T-helper 2 cell treated with Interferon-gamma antibody and Interleukin-4, amounts not matched to agents 5 μg/mL and 100 μg/mL, for 36 hours (primary cell): Measurements from ENCODE around the gene MRPL17.

ENCODE experiments used
- DNase-seq: peaks from one replicate; pipeline ENCODE4 v3.0.0; 2021; ENCODE audit warnings: low spot score
- H3K27ac Mint-ChIP-seq: one replicate; pipeline ENCODE4 v1.8.0; 2021; ENCODE audit warnings: mild to moderate bottlenecking, mixed read lengths
- H3K27me3 Mint-ChIP-seq: one replicate; pipeline ENCODE4 v1.8.0; 2021; ENCODE audit warnings: low read depth, mixed read lengths
- H3K36me3 Mint-ChIP-seq: one replicate; pipeline ENCODE4 v1.8.0; 2021; ENCODE audit warnings: low read depth, mixed read lengths
- H3K4me1 Mint-ChIP-seq: one replicate; pipeline ENCODE4 v1.8.0; 2021; ENCODE audit warnings: low read depth, mixed read lengths
- H3K4me3 Mint-ChIP-seq: one replicate; pipeline ENCODE4 v1.8.0; 2022; ENCODE audit warnings: mild to moderate bottlenecking, moderate library complexity, mixed read lengths
- H3K9me3 Mint-ChIP-seq: one replicate; pipeline ENCODE4 v1.8.0; 2021; ENCODE audit warnings: mixed read lengths

The MRPL17 gene

GRCh38 chr11:6655020-6655789 lies 27.9 kb downstream of the MRPL17 start:
- Mint-ChIP-seq H3K27ac (no peak overlapping the region), H3K27me3 (peaks cover 18% of the 10 kb centered on the region), H3K36me3 (no peaks in the 10 kb centered on the region), H3K9me3 (no peaks in the 10 kb centered on the region), H3K4me3 (no peak overlapping the region), H3K4me1 (peaks cover 3% of the 10 kb centered on the region)
- DNase-seq: no peak

DNA sequence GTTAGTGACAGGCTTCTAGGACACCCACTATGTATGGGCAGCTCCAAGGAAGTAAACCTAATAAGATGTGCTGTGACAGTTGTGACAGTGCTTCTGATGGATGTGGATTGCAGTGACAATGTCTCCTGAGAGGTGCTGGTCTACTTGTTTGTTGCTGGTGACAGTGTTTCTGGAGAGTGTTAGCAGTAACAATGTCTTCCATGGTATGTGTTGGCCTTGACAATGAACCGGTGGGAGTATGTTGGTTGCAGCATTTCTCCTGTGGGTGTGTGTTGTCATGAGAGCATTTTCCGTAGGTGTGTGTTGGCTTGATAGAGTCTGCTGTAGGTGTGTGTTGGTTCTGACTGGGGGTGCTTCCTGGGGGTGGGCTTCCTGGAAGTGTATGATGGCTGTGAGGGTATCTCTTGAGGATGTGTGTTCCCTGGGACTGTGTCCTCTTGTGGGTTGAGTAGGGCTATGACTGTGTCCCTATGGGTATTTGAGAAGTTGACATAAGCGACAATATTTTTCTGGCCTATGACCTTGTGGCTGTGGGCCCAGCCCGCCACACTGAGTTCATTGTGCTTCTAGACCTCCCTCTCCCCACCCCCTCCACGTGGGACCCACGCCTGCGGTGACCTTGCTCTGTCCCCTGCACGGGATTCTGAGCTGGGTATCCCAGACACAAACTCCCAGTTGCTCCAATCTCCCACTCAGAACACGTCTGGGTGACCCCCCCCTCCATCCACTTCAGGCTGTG lies 28.7 kb downstream of the MRPL17 start:
- Mint-ChIP-seq H3K4me1 (peaks cover 3% of the 10 kb centered on the region), H3K4me3 (no peak overlapping the region), H3K9me3 (no peaks in the 10 kb centered on the region), H3K27ac (no peak overlapping the region), H3K27me3 (peaks cover 18% of the 10 kb centered on the region), H3K36me3 (no peaks in the 10 kb centered on the region)
- no peak for DNase-seq

DNA sequence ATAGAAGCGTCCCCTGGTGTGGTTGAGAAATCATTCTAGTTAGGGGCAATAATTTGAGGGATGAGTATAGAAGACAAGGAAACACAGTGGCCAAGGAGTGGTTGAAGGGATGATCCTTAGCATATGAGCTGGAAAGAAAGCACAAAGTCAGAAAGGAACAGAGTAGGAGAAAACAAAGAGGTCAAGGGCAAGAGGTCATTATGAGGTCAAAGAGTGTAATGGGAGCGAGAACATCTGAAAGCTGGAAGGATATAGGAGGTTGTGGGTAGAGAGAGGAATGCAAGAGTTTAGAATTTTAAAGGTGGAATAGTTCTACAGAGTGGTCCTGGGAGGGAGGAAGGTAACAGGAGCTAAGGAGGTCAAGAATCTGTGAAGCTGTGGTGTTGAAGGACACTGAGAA lies 29.5 kb downstream of the MRPL17 start:
- peaks cover 3% of the 10 kb centered on the region for H3K4me1 Mint-ChIP-seq
- H3K9me3 Mint-ChIP-seq: no peaks in the 10 kb centered on the region
- no peaks in the 10 kb centered on the region for H3K36me3 Mint-ChIP-seq
- no peak overlapping the region for H3K27ac Mint-ChIP-seq
- no peak overlapping the region for H3K4me3 Mint-ChIP-seq
- DNase-seq: no peak
- peaks cover 18% of the 10 kb centered on the region for H3K27me3 Mint-ChIP-seq

DNA sequence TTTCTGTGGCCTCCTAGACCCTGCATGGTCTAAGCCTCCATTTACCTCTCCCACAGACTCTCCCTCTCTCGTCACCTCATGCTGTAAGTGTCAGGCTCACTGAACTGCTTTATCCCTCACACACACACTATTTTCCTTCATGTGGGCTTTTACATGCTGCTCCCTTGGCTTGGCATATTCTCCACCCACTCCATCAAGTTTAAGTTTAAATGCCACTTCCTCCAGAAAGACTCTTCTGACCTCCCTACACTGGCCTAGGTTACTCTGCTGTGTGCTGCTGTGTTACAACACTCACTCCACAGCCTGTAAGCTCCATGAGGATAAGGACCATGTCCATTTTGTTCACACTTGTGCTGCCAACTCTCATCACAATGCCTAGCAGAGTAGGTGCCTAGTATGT lies 30.0 kb downstream of the MRPL17 start:
- Mint-ChIP-seq H3K36me3 (no peaks in the 10 kb centered on the region), H3K27me3 (peaks cover 18% of the 10 kb centered on the region), H3K4me3 (no peak overlapping the region), H3K9me3 (no peaks in the 10 kb centered on the region), H3K27ac (no peak overlapping the region), H3K4me1 (peaks cover 3% of the 10 kb centered on the region)
- no peak for DNase-seq

GRCh38 chr11:6652182-6652581 lies 31.0 kb downstream of the MRPL17 start:
- H3K27ac Mint-ChIP-seq: no peak overlapping the region
- no peaks in the 10 kb centered on the region for H3K9me3 Mint-ChIP-seq
- H3K36me3 Mint-ChIP-seq: no peaks in the 10 kb centered on the region
- peaks cover 13% of the 10 kb centered on the region for H3K27me3 Mint-ChIP-seq
- no peak for DNase-seq
- H3K4me3 Mint-ChIP-seq: no peak overlapping the region
- peaks cover 3% of the 10 kb centered on the region for H3K4me1 Mint-ChIP-seq

DNA sequence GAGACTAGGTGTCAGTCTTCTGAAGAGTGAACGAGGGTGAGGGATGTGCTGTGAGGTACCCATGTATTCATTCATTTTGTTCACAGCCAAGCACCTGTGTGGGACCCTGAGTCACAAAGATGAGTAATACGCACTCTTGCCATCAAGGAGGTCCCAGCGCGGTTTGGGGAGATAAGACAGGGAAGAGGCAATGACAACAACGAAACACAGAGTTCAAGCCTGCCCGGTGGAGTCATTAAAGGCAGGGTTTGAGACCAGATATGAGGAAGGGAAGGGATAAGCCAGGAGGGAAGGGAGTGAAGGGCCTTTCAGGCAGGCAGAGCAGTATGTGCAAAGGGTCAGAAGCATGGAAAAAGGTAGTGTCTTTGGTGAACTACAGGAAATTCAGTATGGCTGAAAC lies 32.2 kb downstream of the MRPL17 start:
- H3K4me1 Mint-ChIP-seq: peaks cover 1% of the 10 kb centered on the region
- no peaks in the 10 kb centered on the region for H3K36me3 Mint-ChIP-seq
- no peak overlapping the region for H3K4me3 Mint-ChIP-seq
- DNase-seq: no peak
- peaks cover 1% of the 10 kb centered on the region for H3K27me3 Mint-ChIP-seq
- H3K27ac Mint-ChIP-seq: no peak overlapping the region
- no peaks in the 10 kb centered on the region for H3K9me3 Mint-ChIP-seq

- no peaks in the 10 kb centered on the region for H3K27me3 Mint-ChIP-seq
- no peaks in the 10 kb centered on the region for H3K9me3 Mint-ChIP-seq
- H3K4me1 Mint-ChIP-seq: peaks cover 4% of the 10 kb centered on the region
- DNase-seq: no peak
- no peaks in the 10 kb centered on the region for H3K36me3 Mint-ChIP-seq
- no peak overlapping the region for H3K27ac Mint-ChIP-seq
- no peak overlapping the region for H3K4me3 Mint-ChIP-seq
Observed at GRCh38 chr11:6650104-6650503, 33.0 kb downstream of the MRPL17 start.

DNA sequence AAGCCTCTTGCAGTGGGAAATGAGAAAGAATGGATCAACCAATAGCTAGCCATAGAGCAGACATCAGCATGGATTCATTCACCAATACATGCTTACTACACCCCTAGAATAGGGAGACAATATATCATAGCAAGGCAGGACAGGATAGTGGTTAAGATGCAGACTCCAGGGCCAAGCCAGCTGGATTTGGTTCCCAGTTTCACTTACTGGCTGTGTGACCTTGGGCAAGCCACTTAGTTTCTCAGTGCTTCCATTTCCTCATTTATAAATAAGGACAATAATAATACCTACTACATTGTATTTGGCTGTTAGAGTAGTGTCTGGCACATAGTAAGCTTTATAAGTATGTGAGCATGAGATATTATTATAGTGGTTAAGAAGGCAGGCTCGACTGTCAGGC lies 34.6 kb downstream of the MRPL17 start:
- no peaks in the 10 kb centered on the region for H3K36me3 Mint-ChIP-seq
- H3K4me3 Mint-ChIP-seq: no peak overlapping the region
- H3K27me3 Mint-ChIP-seq: no peaks in the 10 kb centered on the region
- peaks cover 4% of the 10 kb centered on the region for H3K4me1 Mint-ChIP-seq
- H3K27ac Mint-ChIP-seq: no peak overlapping the region
- H3K9me3 Mint-ChIP-seq: no peaks in the 10 kb centered on the region
- no peak for DNase-seq

DNA sequence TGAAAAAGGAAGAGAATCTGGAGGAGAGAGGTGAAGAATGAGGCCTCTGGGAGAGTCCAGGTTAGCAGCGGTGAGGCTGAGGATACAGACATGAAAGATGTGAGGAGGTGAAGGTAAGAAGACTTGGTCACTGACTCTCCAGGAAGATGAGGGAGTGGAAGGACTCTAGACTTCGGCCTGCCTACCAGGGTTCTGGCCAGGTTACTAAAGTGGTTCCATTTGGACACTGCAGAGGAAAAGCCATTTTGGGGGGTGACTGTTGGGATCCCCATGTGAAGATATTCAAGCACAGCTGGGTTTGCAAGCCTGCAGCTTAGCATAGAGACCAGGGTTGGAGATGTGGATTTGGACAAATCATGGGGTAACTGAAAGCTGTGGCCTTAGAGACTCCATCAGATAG lies 35.3 kb downstream of the MRPL17 start:
- Mint-ChIP-seq H3K4me3 (no peak overlapping the region), H3K27me3 (no peaks in the 10 kb centered on the region), H3K4me1 (peaks cover 4% of the 10 kb centered on the region), H3K9me3 (no peaks in the 10 kb centered on the region), H3K27ac (no peak overlapping the region), H3K36me3 (no peaks in the 10 kb centered on the region)
- DNase-seq: no peak

DNA sequence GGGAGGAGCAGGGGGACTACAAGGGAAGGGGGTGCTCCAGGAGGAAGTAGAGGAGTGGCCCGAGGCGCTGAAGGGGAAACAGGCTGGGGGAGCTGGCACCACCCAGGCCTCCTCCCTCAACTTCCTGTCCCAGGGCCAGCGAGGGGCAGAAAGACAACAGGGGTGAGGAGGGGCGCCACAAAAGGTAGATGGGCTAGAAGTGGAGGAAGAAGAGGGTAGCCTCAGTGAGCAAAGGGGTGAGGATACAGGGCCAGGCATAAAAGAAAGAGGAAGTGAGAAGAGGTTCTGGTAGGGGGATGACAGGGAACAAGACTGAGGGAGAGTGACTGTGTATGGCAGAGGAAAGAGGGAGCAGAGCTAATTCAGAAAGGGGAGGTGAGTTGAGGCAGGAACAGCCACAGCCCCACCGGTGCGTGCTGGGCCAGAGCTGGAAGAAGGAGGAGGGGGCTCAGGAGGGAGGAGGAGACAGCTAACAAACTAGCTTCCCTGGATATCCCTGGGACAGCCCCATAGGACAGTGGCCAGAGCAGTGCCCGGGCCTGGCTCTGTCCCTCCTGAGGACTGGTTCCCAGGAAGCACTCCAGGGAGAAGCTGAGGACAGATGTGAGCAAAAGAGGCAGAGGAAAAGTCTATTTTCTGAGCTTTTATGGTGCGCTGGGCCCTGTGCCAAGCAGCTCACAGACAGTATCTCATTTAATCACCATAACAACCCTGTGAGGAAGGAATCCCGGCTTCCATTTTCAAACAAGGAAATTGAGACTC lies 36.0 kb downstream of the MRPL17 start:
- no peak for DNase-seq
- H3K27me3 Mint-ChIP-seq: no peaks in the 10 kb centered on the region
- H3K36me3 Mint-ChIP-seq: no peaks in the 10 kb centered on the region
- H3K27ac Mint-ChIP-seq: no peak overlapping the region
- no peaks in the 10 kb centered on the region for H3K9me3 Mint-ChIP-seq
- peaks cover 4% of the 10 kb centered on the region for H3K4me1 Mint-ChIP-seq
- no peak overlapping the region for H3K4me3 Mint-ChIP-seq

GRCh38 chr11:6646576-6646917 lies 36.6 kb downstream of the MRPL17 start:
- Mint-ChIP-seq H3K4me1 (peaks cover 4% of the 10 kb centered on the region), H3K9me3 (no peaks in the 10 kb centered on the region), H3K27ac (no peak overlapping the region), H3K36me3 (no peaks in the 10 kb centered on the region), H3K27me3 (no peaks in the 10 kb centered on the region), H3K4me3 (no peak overlapping the region)
- no peak for DNase-seq

DNA sequence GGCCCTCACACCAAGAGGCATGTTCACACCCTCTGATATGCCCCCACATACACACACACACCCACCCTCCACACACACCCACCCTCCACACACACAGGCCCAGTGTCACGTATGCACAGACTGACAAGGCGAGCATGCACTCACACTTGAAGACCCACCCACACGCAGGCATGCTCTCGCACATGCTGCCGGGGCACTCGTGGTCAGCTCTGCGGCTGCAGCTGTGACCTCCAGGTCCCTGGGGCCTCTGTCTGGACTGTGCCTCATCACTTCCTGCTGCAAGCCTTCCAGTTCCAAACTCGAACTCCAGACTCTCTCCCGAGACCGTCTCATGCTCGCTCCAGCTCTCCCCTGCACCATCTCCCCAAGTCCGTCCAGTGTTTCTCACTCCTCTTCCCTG lies 37.1 kb downstream of the MRPL17 start:
- Mint-ChIP-seq H3K27me3 (no peaks in the 10 kb centered on the region), H3K27ac (peak overlapping the region; percentile 11), H3K4me3 (no peak overlapping the region), H3K36me3 (no peaks in the 10 kb centered on the region), H3K4me1 (peaks cover 4% of the 10 kb centered on the region), H3K9me3 (no peaks in the 10 kb centered on the region)
- no peak for DNase-seq

- Mint-ChIP-seq H3K9me3 (no peaks in the 10 kb centered on the region), H3K4me1 (peaks cover 9% of the 10 kb centered on the region), H3K27ac (no peak overlapping the region), H3K27me3 (no peaks in the 10 kb centered on the region), H3K4me3 (no peak overlapping the region), H3K36me3 (no peaks in the 10 kb centered on the region)
- DNase-seq: no peak
Observed at GRCh38 chr11:6642957-6643356, 40.2 kb downstream of the MRPL17 start.

DNA sequence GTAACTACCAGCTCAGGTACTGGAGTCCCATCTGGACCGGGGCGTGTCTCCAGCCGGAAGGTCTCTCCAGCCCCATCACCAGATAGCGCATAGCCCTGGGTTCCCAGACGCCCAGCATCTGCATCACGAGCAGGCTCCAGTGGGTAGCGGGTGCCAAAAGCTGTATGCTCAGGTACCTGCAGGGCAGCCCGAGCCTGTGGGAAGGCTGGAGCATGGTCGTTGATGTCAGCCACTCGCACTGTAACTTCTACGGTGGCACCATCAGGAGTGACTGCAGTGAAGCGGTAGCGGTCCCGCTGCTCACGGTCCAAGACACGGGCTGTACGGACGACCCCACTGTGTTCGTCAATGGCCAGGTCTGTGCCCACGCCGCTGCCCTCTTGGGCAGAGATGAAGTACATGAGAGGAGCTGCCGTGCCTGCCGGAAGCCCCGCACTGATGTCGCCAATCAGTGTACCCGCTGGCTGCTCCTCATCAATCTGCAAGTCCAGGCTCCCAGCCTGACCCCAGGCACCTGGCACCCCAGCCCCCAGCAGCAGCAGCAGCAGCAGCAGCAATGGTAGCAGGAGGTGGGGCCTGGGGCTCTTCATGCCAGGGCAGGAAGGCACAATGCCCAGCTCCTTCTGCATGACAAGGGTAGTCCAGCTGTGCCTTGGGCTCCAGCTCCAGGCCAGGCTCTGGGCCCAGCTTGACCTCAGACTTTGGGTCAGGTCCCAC lies 42.0 kb downstream of the MRPL17 start:
- Mint-ChIP-seq H3K27ac (no peak overlapping the region), H3K36me3 (no peaks in the 10 kb centered on the region), H3K4me1 (peaks cover 9% of the 10 kb centered on the region), H3K27me3 (no peaks in the 10 kb centered on the region), H3K9me3 (no peaks in the 10 kb centered on the region), H3K4me3 (no peak overlapping the region)
- no peak for DNase-seq
